HepG2 (cell line): ENCODE results near the gene FOLR3. TPM values are rescaled to one million over a fixed set of nuclear protein-coding genes. Genes with fewer than 3 reads are reported as not detected.

ENCODE experiments used
- EEA1 ChIP-seq: sonication (generic); formaldehyde crosslinking; IDR thresholded peaks from 2 replicates; pipeline ENCODE4 v1.5.1; 2020; ENCODE audit warnings: mild to moderate bottlenecking, missing genetic modification reagents, borderline replicate concordance
- GABPA ChIP-seq, 2 experiments: IDR thresholded peaks; 2 replicates each; pipeline ENCODE4 v1.6.1; 2011 to 2016; ENCODE audit warnings: low read depth in 2 of 2, low read length in 1 of 2, missing biosample characterization in 1 of 2, missing genetic modification characterization in 1 of 2
- KDM1A ChIP-seq: IDR thresholded peaks from 2 replicates; pipeline ENCODE4 v1.6.1; 2016; ENCODE audit warnings: missing compliant biosample characterization
- NFIB ChIP-seq: sonication (generic); formaldehyde crosslinking; IDR thresholded peaks from 2 replicates; pipeline ENCODE4 v1.9.0; 2021; ENCODE audit warnings: missing genetic modification reagents, mild to moderate bottlenecking, borderline replicate concordance
- RAD51 ChIP-seq: fragments of 450-650 bp; IDR thresholded peaks from 2 replicates; pipeline ENCODE4 v1.6.1; 2016; ENCODE audit warnings: borderline replicate concordance
- SSRP1 ChIP-seq: IDR thresholded peaks from 2 replicates; pipeline ENCODE4 v1.6.1; 2016; ENCODE audit warnings: control low read depth
- STAT6 ChIP-seq: sonication (generic); formaldehyde crosslinking; IDR thresholded peaks from 2 replicates; pipeline ENCODE4 v1.4.0; 2020; ENCODE audit warnings: missing genetic modification reagents, mild to moderate bottlenecking, borderline replicate concordance
- ZFP90 ChIP-seq: sonication (generic); formaldehyde crosslinking; IDR thresholded peaks from 2 replicates; pipeline ENCODE4 v1.8.0; 2022; ENCODE audit warnings: missing genetic modification reagents, mild to moderate bottlenecking, inconsistent platforms, borderline replicate concordance
- ZNF562 ChIP-seq: sonication (generic); formaldehyde crosslinking; IDR thresholded peaks from 2 replicates; pipeline ENCODE4 v1.8.0; 2022; ENCODE audit warnings: missing genetic modification reagents, borderline replicate concordance
- ZNF605 ChIP-seq: sonication (generic); formaldehyde crosslinking; IDR thresholded peaks from 2 replicates; pipeline ENCODE4 v1.8.0; 2022; ENCODE audit warnings: mild to moderate bottlenecking, missing genetic modification reagents
- polyA plus RNA-seq, 8 experiments: library from polyadenylated mRNA; depleted of rRNA in 3 of 8; stranded (reverse) in 7 of 8; unstranded in 1 of 8; fragments of >200 nt; fragmentation: Illumina TruSeq in 4 of 8; extraction: Trizol in 4 of 8; gene quantifications; 2 replicates each; pipeline versions ENCODE4 v1.2.1 to v1.2.3, GENCODE V29; 2011 to 2016; ENCODE audit warnings: low read depth in 4 of 8, missing spikeins in 1 of 8, mixed read lengths in 1 of 8; ENCODE audit not compliant: insufficient read depth in 1 of 8
- total RNA-seq, 5 experiments: library from RNA; depleted of rRNA; stranded (reverse); fragments of >200 nt; fragmentation: Illumina TruSeq; extraction: Trizol; gene quantifications; 2 replicates each; pipeline ENCODE4 v1.2.3, GENCODE V29; 2016; ENCODE audit warnings: low read depth in 1 of 5
- TF ChIP-seq, protein P1 (sequence below): IDR thresholded peaks from 2 replicates; pipeline ENCODE4 v1.6.1; 2012; ENCODE audit warnings: low read depth, low read length, improper control_type of control experiment
- TF ChIP-seq, protein P2 (sequence below): sonication (generic); formaldehyde crosslinking; IDR thresholded peaks from 2 replicates; pipeline ENCODE4 v1.4.0; 2020; ENCODE audit warnings: mild to moderate bottlenecking, missing genetic modification reagents
- TF ChIP-seq, protein P3 (sequence below): sonication (generic); formaldehyde crosslinking; conservative IDR thresholded peaks from 2 replicates; pipeline ENCODE4 v1.4.0; 2020; ENCODE audit warnings: missing genetic modification reagents
- TF ChIP-seq, protein P4 (sequence below): sonication (generic); formaldehyde crosslinking; IDR thresholded peaks from 2 replicates; pipeline ENCODE4 v1.8.1; 2023; ENCODE audit warnings: mild to moderate bottlenecking, missing genetic modification reagents
- TF ChIP-seq, protein P5 (sequence below): sonication (generic); formaldehyde crosslinking; IDR thresholded peaks from 2 replicates; pipeline ENCODE4; 2020; ENCODE audit warnings: missing genetic modification reagents, mild to moderate bottlenecking, borderline replicate concordance

FOLR3 gene
- total and polyA plus RNA-seq, 2 of the 13 experiments (the other 11 are each of a cell fraction or from before 2014, with no cell fraction given) = not detected

DNA sequence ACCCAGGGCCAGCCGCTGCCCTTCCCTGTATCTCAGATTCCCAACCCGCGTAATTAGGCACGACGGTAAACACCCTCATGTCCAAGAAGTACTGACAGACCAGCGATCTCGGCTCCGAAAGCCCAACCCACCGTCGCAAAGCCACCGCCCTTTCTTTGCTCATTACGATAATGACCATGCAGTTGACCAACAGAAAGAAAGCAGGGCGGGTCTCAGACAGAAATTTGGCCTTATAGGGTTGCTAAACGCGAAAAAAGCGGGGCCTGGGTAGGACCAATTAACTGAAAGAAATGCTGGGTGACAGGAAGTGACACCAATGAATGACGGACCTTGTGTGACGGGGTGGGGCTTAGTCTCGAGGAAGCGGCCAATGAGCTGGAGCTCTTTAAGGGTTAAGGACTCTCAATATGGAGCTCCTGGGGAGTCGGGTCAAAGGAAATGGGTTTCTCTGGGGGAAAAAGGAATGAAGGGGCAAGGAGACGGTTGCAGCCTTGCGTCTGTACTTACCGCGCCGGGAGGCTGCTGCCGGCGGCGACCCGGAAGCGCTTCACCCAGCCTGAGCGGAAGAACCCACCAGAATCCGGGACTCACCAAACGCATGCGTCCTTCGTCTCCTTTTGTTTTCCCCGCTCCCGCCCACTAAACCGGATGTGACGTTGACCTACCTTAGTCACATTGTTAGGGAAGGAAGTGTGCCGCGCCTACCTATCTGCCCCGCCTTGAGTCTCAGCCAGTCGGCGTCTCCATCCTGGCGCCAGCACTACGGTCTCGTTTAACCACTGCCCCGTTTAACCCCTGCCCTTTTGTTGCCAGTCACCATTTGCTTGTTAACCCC, 23.2 kb upstream of the FOLR3 start, which contains the start of gene ANAPC15 (continued):
- TF ChIP-seq, protein P1, sequence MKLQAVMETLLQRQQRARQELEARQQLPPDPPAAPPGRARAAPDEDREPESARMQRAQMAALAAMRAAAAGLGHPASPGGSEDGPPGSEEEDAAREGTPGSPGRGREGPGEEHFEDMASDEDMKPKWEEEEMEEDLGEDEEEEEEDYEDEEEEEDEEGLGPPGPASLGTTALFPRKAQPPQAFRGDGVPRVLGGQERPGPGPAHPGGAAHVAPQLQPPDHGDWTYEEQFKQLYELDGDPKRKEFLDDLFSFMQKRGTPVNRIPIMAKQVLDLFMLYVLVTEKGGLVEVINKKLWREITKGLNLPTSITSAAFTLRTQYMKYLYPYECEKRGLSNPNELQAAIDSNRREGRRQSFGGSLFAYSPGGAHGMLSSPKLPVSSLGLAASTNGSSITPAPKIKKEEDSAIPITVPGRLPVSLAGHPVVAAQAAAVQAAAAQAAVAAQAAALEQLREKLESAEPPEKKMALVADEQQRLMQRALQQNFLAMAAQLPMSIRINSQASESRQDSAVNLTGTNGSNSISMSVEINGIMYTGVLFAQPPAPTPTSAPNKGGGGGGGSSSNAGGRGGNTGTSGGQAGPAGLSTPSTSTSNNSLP = 0 out of 2 replicates have a peak, but pooled peaks have one; percentile 14
- peak; percentile 49; the same call in 1 of the 2 replicates for TF ChIP-seq STAT6
- TF ChIP-seq, protein P2, sequence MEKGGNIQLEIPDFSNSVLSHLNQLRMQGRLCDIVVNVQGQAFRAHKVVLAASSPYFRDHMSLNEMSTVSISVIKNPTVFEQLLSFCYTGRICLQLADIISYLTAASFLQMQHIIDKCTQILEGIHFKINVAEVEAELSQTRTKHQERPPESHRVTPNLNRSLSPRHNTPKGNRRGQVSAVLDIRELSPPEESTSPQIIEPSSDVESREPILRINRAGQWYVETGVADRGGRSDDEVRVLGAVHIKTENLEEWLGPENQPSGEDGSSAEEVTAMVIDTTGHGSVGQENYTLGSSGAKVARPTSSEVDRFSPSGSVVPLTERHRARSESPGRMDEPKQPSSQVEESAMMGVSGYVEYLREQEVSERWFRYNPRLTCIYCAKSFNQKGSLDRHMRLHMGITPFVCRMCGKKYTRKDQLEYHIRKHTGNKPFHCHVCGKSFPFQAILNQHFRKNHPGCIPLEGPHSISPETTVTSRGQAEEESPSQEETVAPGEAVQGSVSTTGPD = no peak
- TF ChIP-seq ZNF562 (CRISPR knock-in tag) = no peak
- 0 out of 2 replicates have a peak, but pooled peaks have one; percentile 36 for TF ChIP-seq KDM1A (CRISPR knock-in tag)
- TF ChIP-seq NFIB = no peak
- TF ChIP-seq, protein P3, sequence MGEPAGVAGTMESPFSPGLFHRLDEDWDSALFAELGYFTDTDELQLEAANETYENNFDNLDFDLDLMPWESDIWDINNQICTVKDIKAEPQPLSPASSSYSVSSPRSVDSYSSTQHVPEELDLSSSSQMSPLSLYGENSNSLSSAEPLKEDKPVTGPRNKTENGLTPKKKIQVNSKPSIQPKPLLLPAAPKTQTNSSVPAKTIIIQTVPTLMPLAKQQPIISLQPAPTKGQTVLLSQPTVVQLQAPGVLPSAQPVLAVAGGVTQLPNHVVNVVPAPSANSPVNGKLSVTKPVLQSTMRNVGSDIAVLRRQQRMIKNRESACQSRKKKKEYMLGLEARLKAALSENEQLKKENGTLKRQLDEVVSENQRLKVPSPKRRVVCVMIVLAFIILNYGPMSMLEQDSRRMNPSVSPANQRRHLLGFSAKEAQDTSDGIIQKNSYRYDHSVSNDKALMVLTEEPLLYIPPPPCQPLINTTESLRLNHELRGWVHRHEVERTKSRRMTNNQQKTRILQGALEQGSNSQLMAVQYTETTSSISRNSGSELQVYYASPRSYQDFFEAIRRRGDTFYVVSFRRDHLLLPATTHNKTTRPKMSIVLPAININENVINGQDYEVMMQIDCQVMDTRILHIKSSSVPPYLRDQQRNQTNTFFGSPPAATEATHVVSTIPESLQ (CRISPR knock-in tag) = 0 out of 2 replicates have a peak, but pooled peaks have one; percentile 81
- 0 out of 2 replicates have a peak, but pooled peaks have one; percentile 58 for TF ChIP-seq SSRP1 (CRISPR knock-in tag)
- peak; percentile 81 for TF ChIP-seq ZNF605 (CRISPR knock-in tag)
- peak; percentile 82; the same call in 1 of the 2 replicates for TF ChIP-seq ZFP90 (CRISPR knock-in tag)
- no peak for TF ChIP-seq EEA1 (CRISPR knock-in tag)
- TF ChIP-seq, protein P4, sequence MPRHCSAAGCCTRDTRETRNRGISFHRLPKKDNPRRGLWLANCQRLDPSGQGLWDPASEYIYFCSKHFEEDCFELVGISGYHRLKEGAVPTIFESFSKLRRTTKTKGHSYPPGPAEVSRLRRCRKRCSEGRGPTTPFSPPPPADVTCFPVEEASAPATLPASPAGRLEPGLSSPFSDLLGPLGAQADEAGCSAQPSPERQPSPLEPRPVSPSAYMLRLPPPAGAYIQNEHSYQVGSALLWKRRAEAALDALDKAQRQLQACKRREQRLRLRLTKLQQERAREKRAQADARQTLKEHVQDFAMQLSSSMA (CRISPR knock-in tag) = no peak
- TF ChIP-seq RAD51 = no peak
- peak; percentile 97 for TF ChIP-seq GABPA (IDR thresholded peaks at IDR 0.05; ENCODE audit: low read depth, low read length)
- peak; percentile 98 for TF ChIP-seq GABPA (CRISPR knock-in tag; IDR thresholded peaks at IDR 0.05; ENCODE audit: low read depth)
- TF ChIP-seq, protein P5, sequence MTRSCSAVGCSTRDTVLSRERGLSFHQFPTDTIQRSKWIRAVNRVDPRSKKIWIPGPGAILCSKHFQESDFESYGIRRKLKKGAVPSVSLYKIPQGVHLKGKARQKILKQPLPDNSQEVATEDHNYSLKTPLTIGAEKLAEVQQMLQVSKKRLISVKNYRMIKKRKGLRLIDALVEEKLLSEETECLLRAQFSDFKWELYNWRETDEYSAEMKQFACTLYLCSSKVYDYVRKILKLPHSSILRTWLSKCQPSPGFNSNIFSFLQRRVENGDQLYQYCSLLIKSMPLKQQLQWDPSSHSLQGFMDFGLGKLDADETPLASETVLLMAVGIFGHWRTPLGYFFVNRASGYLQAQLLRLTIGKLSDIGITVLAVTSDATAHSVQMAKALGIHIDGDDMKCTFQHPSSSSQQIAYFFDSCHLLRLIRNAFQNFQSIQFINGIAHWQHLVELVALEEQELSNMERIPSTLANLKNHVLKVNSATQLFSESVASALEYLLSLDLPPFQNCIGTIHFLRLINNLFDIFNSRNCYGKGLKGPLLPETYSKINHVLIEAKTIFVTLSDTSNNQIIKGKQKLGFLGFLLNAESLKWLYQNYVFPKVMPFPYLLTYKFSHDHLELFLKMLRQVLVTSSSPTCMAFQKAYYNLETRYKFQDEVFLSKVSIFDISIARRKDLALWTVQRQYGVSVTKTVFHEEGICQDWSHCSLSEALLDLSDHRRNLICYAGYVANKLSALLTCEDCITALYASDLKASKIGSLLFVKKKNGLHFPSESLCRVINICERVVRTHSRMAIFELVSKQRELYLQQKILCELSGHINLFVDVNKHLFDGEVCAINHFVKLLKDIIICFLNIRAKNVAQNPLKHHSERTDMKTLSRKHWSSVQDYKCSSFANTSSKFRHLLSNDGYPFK (CRISPR knock-in tag) = peak; percentile 46; the same call in 1 of the 2 replicates
